DLD1 (cell line): ENCODE data around the gene ABTB2.

Source experiments
- in situ Hi-C: cut with HindIII; loops from 2 replicates; pipeline ENCODE4 v1.10.0; 2017; ENCODE audit warnings: low sequenced_read_pairs

Gene ABTB2

GRCh38 chr11:34160049-34160721 lies 197.6 kb downstream of the ABTB2 start:
- in situ Hi-C loops: no loop called here

GRCh38 chr11:34158661-34159060 lies 199.1 kb downstream of the ABTB2 start:
- in situ Hi-C loops: no loop called here

- in situ Hi-C loops: no loop called here
These were observed 200.6 kb downstream of the ABTB2 start for GRCh38 chr11:34157163-34157562.

GRCh38 chr11:34155757-34156062 lies 202.1 kb downstream of the ABTB2 start:
- in situ Hi-C loops: no loop called here

GRCh38 chr11:34155057-34155756 lies 202.6 kb downstream of the ABTB2 start:
- in situ Hi-C loops: no loop called here

GRCh38 chr11:34154059-34154875 lies 203.5 kb downstream of the ABTB2 start:
- in situ Hi-C loops: no loop called here

GRCh38 chr11:34151916-34152845 lies 205.6 kb downstream of the ABTB2 start:
- in situ Hi-C loops: no loop called here

- in situ Hi-C loops: no loop called here
These were observed 206.6 kb downstream of the ABTB2 start for GRCh38 chr11:34151166-34151565.

GRCh38 chr11:34150494-34151151 lies 207.2 kb downstream of the ABTB2 start:
- in situ Hi-C loops: no loop called here

GRCh38 chr11:34149786-34150185 lies 208.0 kb downstream of the ABTB2 start:
- in situ Hi-C loops: loop anchor here (5.0 kb wide), 1 partner anchor 103 kb away; no protein-coding TSS in a partner anchor

- in situ Hi-C loops: loop anchor here (5.0 kb wide), 1 partner anchor 103 kb away; no protein-coding TSS in a partner anchor
These were observed 208.5 kb downstream of the ABTB2 start for GRCh38 chr11:34149274-34149673.

- in situ Hi-C loops: loop anchor here (5.0 kb wide), 1 partner anchor 104 kb away; no protein-coding TSS in a partner anchor
These were observed 209.2 kb downstream of the ABTB2 start for GRCh38 chr11:34148504-34149165.

- in situ Hi-C loops: loop anchor here (5.0 kb wide), 1 partner anchor 105 kb away; no protein-coding TSS in a partner anchor
These were observed 210.2 kb downstream of the ABTB2 start for GRCh38 chr11:34147581-34147980.

GRCh38 chr11:34146866-34147265 lies 210.9 kb downstream of the ABTB2 start:
- in situ Hi-C loops: loop anchor here (5.0 kb wide), 1 partner anchor 105 kb away; no protein-coding TSS in a partner anchor

GRCh38 chr11:34146411-34146810 lies 211.4 kb downstream of the ABTB2 start:
- in situ Hi-C loops: loop anchor here (5.0 kb wide), 1 partner anchor 106 kb away; no protein-coding TSS in a partner anchor

- in situ Hi-C loops: loop anchor here (5.0 kb wide), 1 partner anchor 106 kb away; no protein-coding TSS in a partner anchor
These were observed 211.9 kb downstream of the ABTB2 start for GRCh38 chr11:34145847-34146381.

- in situ Hi-C loops: loop anchor here (5.0 kb wide), 1 partner anchor 107 kb away; no protein-coding TSS in a partner anchor
These were observed 212.7 kb downstream of the ABTB2 start for GRCh38 chr11:34145073-34145472.

GRCh38 chr11:34143048-34143447 lies 214.8 kb downstream of the ABTB2 start:
- in situ Hi-C loops: no loop called here

- in situ Hi-C loops: no loop called here
These were observed 217.7 kb downstream of the ABTB2 start for GRCh38 chr11:34140149-34140548.
